Measurements from ENCODE around the gene ARHGAP31.

- TF ChIP-seq, protein P1, sequence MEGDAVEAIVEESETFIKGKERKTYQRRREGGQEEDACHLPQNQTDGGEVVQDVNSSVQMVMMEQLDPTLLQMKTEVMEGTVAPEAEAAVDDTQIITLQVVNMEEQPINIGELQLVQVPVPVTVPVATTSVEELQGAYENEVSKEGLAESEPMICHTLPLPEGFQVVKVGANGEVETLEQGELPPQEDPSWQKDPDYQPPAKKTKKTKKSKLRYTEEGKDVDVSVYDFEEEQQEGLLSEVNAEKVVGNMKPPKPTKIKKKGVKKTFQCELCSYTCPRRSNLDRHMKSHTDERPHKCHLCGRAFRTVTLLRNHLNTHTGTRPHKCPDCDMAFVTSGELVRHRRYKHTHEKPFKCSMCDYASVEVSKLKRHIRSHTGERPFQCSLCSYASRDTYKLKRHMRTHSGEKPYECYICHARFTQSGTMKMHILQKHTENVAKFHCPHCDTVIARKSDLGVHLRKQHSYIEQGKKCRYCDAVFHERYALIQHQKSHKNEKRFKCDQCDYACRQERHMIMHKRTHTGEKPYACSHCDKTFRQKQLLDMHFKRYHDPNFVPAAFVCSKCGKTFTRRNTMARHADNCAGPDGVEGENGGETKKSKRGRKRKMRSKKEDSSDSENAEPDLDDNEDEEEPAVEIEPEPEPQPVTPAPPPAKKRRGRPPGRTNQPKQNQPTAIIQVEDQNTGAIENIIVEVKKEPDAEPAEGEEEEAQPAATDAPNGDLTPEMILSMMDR (IDR thresholded peaks at IDR 0.05; ENCODE audit: poor library complexity, severe bottlenecking): no peak
- TF ChIP-seq POLR2AphosphoS5 (IDR thresholded peaks at IDR 0.05): no peak
- TF ChIP-seq RAD21 (conservative IDR thresholded peaks at IDR 0.05): no peak
Measured at GRCh38 chr3:119309591-119309990, 15.4 kb downstream of the ARHGAP31 start.

Data from neural cell (in vitro differentiated cells).